ENCODE data around the gene CCDC57.

- TF ChIP-seq POLR2A (IDR thresholded peaks at IDR 0.05) (no peak), CTCF (IDR thresholded peaks at IDR 0.05) (no peak)
These were observed 40.0 kb upstream of the CCDC57 start for GRCh38 chr17:82252511-82253178.

All from heart left ventricle (tissue), 13 donors.